ENCODE data around the gene SYNGR4. TPM values are rescaled to one million over a fixed set of nuclear protein-coding genes. Genes with fewer than 3 reads are reported as not detected.

SYNGR4 gene
- total RNA-seq, 4 donors from 2014 or later = not detected

DNA sequence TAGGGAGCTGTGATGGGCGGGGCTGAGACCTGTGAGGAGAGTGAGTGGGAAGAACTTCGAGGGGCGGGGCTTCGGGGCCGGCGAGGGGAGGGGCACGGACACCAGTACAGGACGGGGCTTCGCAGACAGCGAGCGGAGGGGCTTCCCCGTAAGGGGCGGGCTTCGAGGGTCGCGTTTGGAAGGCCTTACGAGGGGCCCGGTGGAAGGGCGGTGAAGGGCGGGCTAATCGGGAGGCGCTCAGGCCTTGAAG is 42.9 kb upstream of the SYNGR4 start:
- H3K9me3 ChIP-seq = no peaks in the 10 kb centered on the region
- no peaks in the 10 kb centered on the region for H3K27me3 ChIP-seq
- H3K36me3 ChIP-seq = no peaks in the 10 kb centered on the region
- peak overlapping the region; percentile 53 to 70 (median 60) for H3K4me3 ChIP-seq
- DNase-seq (ENCODE audit: low spot score in 2 of 2) = peak; percentile 92 to 94
- peak overlapping the region; percentile 98 to 100 (median 99) for H3K27ac ChIP-seq
- 1% methylated on average over 20 to 22 of the region's 22 CpGs for WGBS, 2 donors
- TF ChIP-seq POLR2A (IDR thresholded peaks at IDR 0.05) (peak in 1 of 2 donors; percentile 66), EP300 (IDR thresholded peaks at IDR 0.05) (peak in 1 of 2 donors; percentile 2), CTCF (IDR thresholded peaks at IDR 0.05) (no peak)
- peaks cover 2 to 54% (median 31%) of the 10 kb centered on the region in 4 donors for H3K4me1 ChIP-seq

GRCh38 chr19:48321622-48322591 is 42.3 kb upstream of the SYNGR4 start:
- Histone ChIP-seq H3K4me3 (peak overlapping the region; percentile 53 to 70 (median 60)), H3K9me3 (no peaks in the 10 kb centered on the region), H3K36me3 (no peaks in the 10 kb centered on the region), H3K27ac (peak overlapping the region; percentile 98 to 100 (median 99)), H3K27me3 (no peaks in the 10 kb centered on the region), H3K4me1 (peaks cover 2 to 61% (median 35%) of the 10 kb centered on the region in 4 donors)
- TF ChIP-seq EP300 (IDR thresholded peaks at IDR 0.05) (peak; percentile 81 to 93), CTCF (IDR thresholded peaks at IDR 0.05) (peak in 3 of 5 experiments; percentile 18 to 55 (median 45)), POLR2A (IDR thresholded peaks at IDR 0.05) (peak; percentile 55 to 82)
- 2 to 3% methylated on average over 39 to 60 of the region's 63 CpGs for WGBS, 2 donors
- DNase-seq (ENCODE audit: low spot score in 2 of 2) = peak; percentile 98 to 99

DNA sequence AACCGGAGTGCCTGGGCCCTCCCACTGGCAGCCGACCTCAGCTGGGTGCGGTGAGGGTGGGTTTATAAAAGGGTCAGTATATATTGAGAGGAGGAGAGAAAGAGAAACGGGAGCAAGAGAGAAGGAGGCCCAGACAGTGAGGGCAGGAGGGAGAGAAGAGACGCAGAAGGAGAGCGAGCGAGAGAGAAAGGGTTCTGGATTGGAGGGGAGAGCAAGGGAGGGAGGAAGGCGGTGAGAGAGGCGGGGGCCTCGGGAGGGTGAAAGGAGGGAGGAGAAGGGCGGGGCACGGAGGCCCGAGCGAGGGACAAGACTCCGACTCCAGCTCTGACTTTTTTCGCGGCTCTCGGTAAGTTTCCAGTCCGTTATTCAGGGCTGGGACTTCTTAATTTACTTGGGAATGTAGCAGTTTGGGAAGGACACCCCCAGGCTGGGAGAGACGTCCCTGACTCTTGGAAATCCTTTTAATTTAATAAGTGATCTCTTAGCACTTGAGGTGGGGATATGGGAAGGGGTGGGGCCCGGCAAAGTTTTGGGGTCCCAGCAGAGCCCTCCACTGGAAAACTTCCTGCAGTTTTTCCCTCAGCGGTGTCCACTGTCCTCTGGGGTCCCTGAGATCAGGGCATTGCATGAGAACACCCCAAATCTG is 38.8 kb upstream of the SYNGR4 start, which contains the start of gene EMP3:
Gene EMP3 (plus strand): TSS at position 288 of the 646 bp plus-strand sequence. CDS start 1,293 bp downstream, outside the sequence.
- TF ChIP-seq POLR2A (IDR thresholded peaks at IDR 0.05) (peak; percentile 50 to 73), CTCF (IDR thresholded peaks at IDR 0.05) (no peak), EP300 (IDR thresholded peaks at IDR 0.05) (peak in 1 of 2 donors; percentile 91)
- Histone ChIP-seq H3K27me3 (no peaks in the 10 kb centered on the region), H3K4me3 (peak within 1 kb of the TSS; percentile 41 to 63 (median 52)), H3K27ac (peak within 1 kb of the TSS; percentile 79 to 94 (median 91)), H3K9me3 (no peaks in the 10 kb centered on the region), H3K4me1 (peaks cover 2 to 84% (median 43%) of the 10 kb centered on the region in 4 donors), H3K36me3 (peaks cover 0 to 31% (median 0%) of the 10 kb centered on the region in 3 donors)
- 2 to 3% methylated on average over 22 of the region's 22 CpGs for WGBS, 2 donors
- peak; percentile 69 to 79 for DNase-seq (ENCODE audit: low spot score in 2 of 2)

DNA sequence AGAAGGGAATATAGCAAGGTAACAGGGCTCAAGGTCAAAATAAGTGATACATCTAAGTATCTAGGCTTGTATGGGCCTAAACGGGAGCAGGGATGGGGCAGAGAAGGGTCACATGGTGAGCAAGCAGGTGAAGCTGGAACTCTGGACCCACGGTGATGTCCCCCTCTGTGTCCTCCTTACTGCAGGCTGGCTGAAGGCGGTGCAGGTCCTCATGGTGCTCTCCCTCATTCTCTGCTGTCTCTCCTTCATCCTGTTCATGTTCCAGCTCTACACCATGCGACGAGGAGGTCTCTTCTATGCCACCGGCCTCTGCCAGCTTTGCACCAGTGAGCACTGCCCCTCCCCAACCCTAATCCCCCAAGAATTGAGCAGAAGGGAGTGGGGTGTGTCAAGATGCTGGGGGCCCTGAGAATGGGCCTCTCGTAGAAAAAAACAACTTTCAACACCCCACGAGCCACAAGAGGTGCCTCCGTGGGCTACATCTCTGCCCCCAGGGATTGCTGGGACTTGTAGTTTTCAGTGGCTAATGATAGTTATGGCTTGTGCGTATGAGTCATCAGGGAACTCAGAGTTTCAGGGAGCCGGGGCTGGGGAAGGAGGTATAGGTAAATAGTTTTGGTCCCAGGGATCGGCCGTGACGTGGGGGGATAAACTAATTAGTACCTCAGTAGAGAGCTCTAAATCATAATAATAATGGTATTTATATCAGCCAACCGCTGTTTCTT is 34.8 kb upstream of the SYNGR4 start:
- TF ChIP-seq POLR2A (IDR thresholded peaks at IDR 0.05) (no peak), EP300 (IDR thresholded peaks at IDR 0.05) (no peak), CTCF (IDR thresholded peaks at IDR 0.05) (no peak)
- Histone ChIP-seq H3K4me1 (peaks cover 0 to 79% (median 32%) of the 10 kb centered on the region in 4 donors), H3K9me3 (no peaks in the 10 kb centered on the region), H3K27ac (peak overlapping the region; percentile 77 to 94 (median 88)), H3K36me3 (peaks cover 0 to 43% (median 0%) of the 10 kb centered on the region in 3 donors), H3K4me3 (no peak overlapping the region), H3K27me3 (no peaks in the 10 kb centered on the region)
- no peak for DNase-seq (ENCODE audit: low spot score in 2 of 2)
- 71 to 73% methylated on average over 15 of the region's 15 CpGs for WGBS, 2 donors
